ENCODE results near the gene TRPM8. TPM values are rescaled to one million over a fixed set of nuclear protein-coding genes. Genes with fewer than 3 reads are reported as not detected.

TRPM8 gene
- total RNA-seq, 4 donors from 2014 or later = not detected

GRCh38 chr2:233976690-233977294 lies 59.6 kb downstream of the TRPM8 start:
- Histone ChIP-seq H3K4me1 (no peaks in the 10 kb centered on the region), H3K27ac (no peak overlapping the region), H3K4me3 (no peak overlapping the region), H3K27me3 (no peaks in the 10 kb centered on the region), H3K9me3 (no peaks in the 10 kb centered on the region), H3K36me3 (no peaks in the 10 kb centered on the region)
- intact Hi-C loops (cut with DNase I; ENCODE audit: low total_unique reads) = loop anchor here (10.0 kb wide), 1 partner anchor 568 kb away; no protein-coding TSS in a partner anchor
- TF ChIP-seq CTCF (IDR thresholded peaks at IDR 0.05 in 4 of 5, conservative IDR thresholded peaks at IDR 0.05 in 1 of 5) (no peak), POLR2A (IDR thresholded peaks at IDR 0.05) (no peak)
- in situ Hi-C loops (cut with MboI; ENCODE audit: low sequenced_read_pairs in 4 of 4) = loop anchor here in 2 of 4 donors (25.0 kb wide), 1 partner anchor 561 kb away; no protein-coding TSS in a partner anchor
- no peak for ATAC-seq
- DNase-seq = no peak

GRCh38 chr2:233977296-233977837 lies 60.2 kb downstream of the TRPM8 start:
- in situ Hi-C loops (cut with MboI; ENCODE audit: low sequenced_read_pairs in 4 of 4) (loop anchor here in 2 of 4 donors (25.0 kb wide), 1 partner anchor 560 kb away; no protein-coding TSS in a partner anchor), intact Hi-C loops (cut with DNase I; ENCODE audit: low total_unique reads) (loop anchor here (10.0 kb wide), 1 partner anchor 567 kb away; no protein-coding TSS in a partner anchor)
- Histone ChIP-seq H3K36me3 (no peaks in the 10 kb centered on the region), H3K9me3 (no peaks in the 10 kb centered on the region), H3K27me3 (no peaks in the 10 kb centered on the region), H3K4me1 (no peaks in the 10 kb centered on the region), H3K4me3 (no peak overlapping the region), H3K27ac (no peak overlapping the region)
- DNase-seq = no peak
- ATAC-seq = no peak
- TF ChIP-seq POLR2A (IDR thresholded peaks at IDR 0.05) (no peak), CTCF (IDR thresholded peaks at IDR 0.05 in 4 of 5, conservative IDR thresholded peaks at IDR 0.05 in 1 of 5) (no peak)

GRCh38 chr2:233979748-233980147 lies 62.6 kb downstream of the TRPM8 start:
- DNase-seq = no peak
- no peak overlapping the region for H3K27ac ChIP-seq
- H3K4me3 ChIP-seq = no peak overlapping the region
- H3K4me1 ChIP-seq = no peaks in the 10 kb centered on the region
- in situ Hi-C loops (cut with MboI; ENCODE audit: low sequenced_read_pairs in 4 of 4) = loop anchor here in 2 of 4 donors (25.0 kb wide), 1 partner anchor 558 kb away; no protein-coding TSS in a partner anchor
- no peak for ATAC-seq
- H3K27me3 ChIP-seq = no peaks in the 10 kb centered on the region
- no peaks in the 10 kb centered on the region for H3K36me3 ChIP-seq
- intact Hi-C loops (cut with DNase I; ENCODE audit: low total_unique reads) = loop anchor here (10.0 kb wide), 1 partner anchor 565 kb away; no protein-coding TSS in a partner anchor
- H3K9me3 ChIP-seq = no peaks in the 10 kb centered on the region
- no peak for TF ChIP-seq POLR2A (IDR thresholded peaks at IDR 0.05)
- no peak for TF ChIP-seq CTCF (IDR thresholded peaks at IDR 0.05 in 4 of 5, conservative IDR thresholded peaks at IDR 0.05 in 1 of 5)

GRCh38 chr2:233980955-233981561 lies 63.9 kb downstream of the TRPM8 start:
- H3K36me3 ChIP-seq = no peaks in the 10 kb centered on the region
- H3K9me3 ChIP-seq = no peaks in the 10 kb centered on the region
- no peak for ATAC-seq
- TF ChIP-seq POLR2A (IDR thresholded peaks at IDR 0.05) = no peak
- no peak for TF ChIP-seq CTCF (IDR thresholded peaks at IDR 0.05 in 4 of 5, conservative IDR thresholded peaks at IDR 0.05 in 1 of 5)
- H3K27ac ChIP-seq = no peak overlapping the region
- intact Hi-C loops (cut with DNase I; ENCODE audit: low total_unique reads) (no loop called here), in situ Hi-C loops (cut with MboI; ENCODE audit: low sequenced_read_pairs in 4 of 4) (loop anchor here in 2 of 4 donors (25.0 kb wide), 1 partner anchor 556 kb away; no protein-coding TSS in a partner anchor)
- H3K4me3 ChIP-seq = no peak overlapping the region
- no peaks in the 10 kb centered on the region for H3K27me3 ChIP-seq
- no peak for DNase-seq
- no peaks in the 10 kb centered on the region for H3K4me1 ChIP-seq
